Measurements from ENCODE around the gene RASAL1.

RASAL1 gene

GRCh38 chr12:113149361-113150150, 14.0 kb upstream of the RASAL1 start, which contains the start of gene CFAP73 (continued):
- TF ChIP-seq ZNF449 (tag by site-specific recombination; IDR thresholded peaks at IDR 0.05) (no peak), PATZ1 (tag by site-specific recombination; IDR thresholded peaks at IDR 0.05) (no peak; the same call in 1 of the 2 replicates), ZNF391 (tag by site-specific recombination; IDR thresholded peaks at IDR 0.05; ENCODE audit: borderline replicate concordance, low read depth) (no peak), ZFP3 (tag by site-specific recombination; IDR thresholded peaks at IDR 0.05; ENCODE audit: low read depth) (no peak), GLIS2 (tag by site-specific recombination; IDR thresholded peaks at IDR 0.05) (peak; percentile 68), ZNF19 (tag by site-specific recombination; IDR thresholded peaks at IDR 0.05; ENCODE audit: low read depth) (no peak), ZNF701 (tag by site-specific recombination; IDR thresholded peaks at IDR 0.05) (no peak), ZSCAN5A (tag by site-specific recombination; IDR thresholded peaks at IDR 0.05) (no peak), ZNF658 (tag by site-specific recombination; IDR thresholded peaks at IDR 0.05) (no peak), ZBTB17 (tag by site-specific recombination; IDR thresholded peaks at IDR 0.05) (peak; percentile 28; the same call in 1 of the 2 replicates), RBAK (tag by site-specific recombination; IDR thresholded peaks at IDR 0.05) (no peak), KLF1 (tag by site-specific recombination; IDR thresholded peaks at IDR 0.05) (peak; percentile 96), ZNF248 (tag by site-specific recombination; IDR thresholded peaks at IDR 0.05) (no peak), ZNF354C (tag by site-specific recombination; IDR thresholded peaks at IDR 0.05; ENCODE audit: borderline replicate concordance, low read depth) (no peak), KLF10 (tag by site-specific recombination; IDR thresholded peaks at IDR 0.05) (no peak), REPIN1 (tag by site-specific recombination; IDR thresholded peaks at IDR 0.05; ENCODE audit: low read depth) (no peak), HOXA7 (CRISPR knock-in tag; IDR thresholded peaks at IDR 0.05; ENCODE audit: borderline replicate concordance) (no peak), ZNF549 (tag by site-specific recombination; IDR thresholded peaks at IDR 0.05) (no peak), INSM2 (tag by site-specific recombination; IDR thresholded peaks at IDR 0.05) (no peak), KLF7 (tag by site-specific recombination; IDR thresholded peaks at IDR 0.05; ENCODE audit: borderline replicate concordance) (no peak), ZNF513 (tag by site-specific recombination; IDR thresholded peaks at IDR 0.05) (no peak), WT1 (tag by site-specific recombination; IDR thresholded peaks at IDR 0.05) (no peak), CTCF (tag by site-specific recombination; IDR thresholded peaks at IDR 0.05) (no peak), EGR2 (tag by site-specific recombination; IDR thresholded peaks at IDR 0.05; ENCODE audit: low read depth) (peak; percentile 58), PRDM1 (tag by site-specific recombination; IDR thresholded peaks at IDR 0.05) (no peak), ZNF146 (tag by site-specific recombination; IDR thresholded peaks at IDR 0.05) (no peak), ZNF843 (tag by site-specific recombination; IDR thresholded peaks at IDR 0.05) (no peak), ZFHX2 (tag by site-specific recombination; conservative IDR thresholded peaks at IDR 0.05) (peak; percentile 79), ZFP37 (tag by site-specific recombination; IDR thresholded peaks at IDR 0.05) (no peak), ZNF138 (tag by site-specific recombination; IDR thresholded peaks at IDR 0.05; ENCODE audit: borderline replicate concordance) (no peak), ZNF544 (tag by site-specific recombination; IDR thresholded peaks at IDR 0.05) (no peak)
